GM18502 (cell line): ENCODE measurements around the gene POU2F1.
A peak's percentile ranks its signal among the peaks of the same experiment; 100 is the strongest.
"Not testable (repeated sequence)": the region's sequence is repeated elsewhere in the genome, so short reads cannot be mapped to it uniquely, and the experiment has no call there.

Experiments used
- ATAC-seq: cut with Tn5 transposase; IDR thresholded peaks from one replicate; pipeline ENCODE4 v1.9.1; 2021; ENCODE audit warnings: mild to moderate bottlenecking; ENCODE audit not compliant: unreplicated experiment, poor library complexity

POU2F1 gene

GRCh38 chr1:167202049-167202448 lies 18.6 kb upstream of the POU2F1 start:
- no peak for ATAC-seq

- ATAC-seq = not testable (repeated sequence)
These were observed 15.2 kb upstream of the POU2F1 start for GRCh38 chr1:167205306-167206050.

DNA sequence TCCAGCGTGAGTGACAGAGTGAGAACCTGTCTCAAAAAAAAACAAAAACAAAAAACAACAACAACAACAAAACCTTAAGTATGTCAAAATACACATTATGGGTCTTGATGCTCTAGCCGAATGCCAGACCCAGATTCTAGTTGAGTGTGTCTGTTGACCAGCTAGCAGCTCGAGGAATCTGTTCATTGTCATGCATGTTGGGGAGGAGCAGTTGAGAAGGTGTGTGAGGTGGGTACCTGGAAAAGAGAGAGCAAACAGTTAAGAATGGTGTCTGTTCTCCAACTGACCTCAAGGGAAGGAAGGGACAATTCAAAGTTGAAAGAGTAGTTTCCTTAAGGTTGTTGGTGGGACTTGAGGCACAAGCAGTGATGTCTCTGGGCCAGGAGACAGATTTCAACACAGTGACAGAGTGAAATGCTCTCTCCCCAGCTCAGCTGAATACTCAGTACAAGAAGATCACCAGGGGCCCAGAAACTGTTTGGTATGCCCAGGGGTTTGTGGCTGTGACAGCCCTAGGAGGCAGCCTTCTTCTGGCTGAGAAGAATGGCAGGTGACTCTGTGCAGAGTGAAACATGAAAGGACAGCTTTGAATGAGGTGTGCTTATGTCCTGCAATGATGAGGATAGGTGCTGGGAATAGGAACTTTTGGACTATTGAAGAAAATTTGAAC lies 14.4 kb upstream of the POU2F1 start:
- no peak for ATAC-seq

DNA sequence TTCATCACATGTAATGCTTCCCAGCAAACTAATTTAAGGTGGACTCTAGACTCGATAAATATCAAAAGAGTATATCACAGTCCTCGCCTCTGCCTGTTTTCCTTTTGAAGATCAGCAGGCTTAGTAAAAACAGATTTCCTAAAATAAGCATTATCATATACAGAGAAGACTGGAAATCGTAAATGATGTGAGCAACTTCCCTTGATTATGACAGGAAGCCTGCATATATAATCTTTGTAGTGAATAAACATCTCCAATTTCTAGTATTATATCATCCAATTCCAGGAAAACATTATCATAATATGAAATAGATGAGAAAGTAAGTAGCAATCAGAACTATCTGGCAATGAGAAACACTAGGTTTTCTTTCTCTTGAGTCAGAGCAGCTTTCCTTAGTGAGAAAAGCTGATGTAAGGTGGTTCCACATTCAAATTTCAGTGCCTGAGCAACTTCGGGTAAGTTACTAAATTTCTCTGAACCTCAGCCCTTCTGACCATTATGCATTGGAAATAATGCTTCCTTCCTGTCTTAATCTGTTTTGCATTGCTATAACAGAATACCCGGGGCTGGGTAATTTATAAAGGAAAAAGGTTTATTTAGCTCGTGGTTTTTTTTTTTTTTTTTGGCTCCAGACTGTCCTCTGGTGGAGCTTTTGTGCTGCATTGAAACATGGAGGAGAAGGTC lies 12.6 kb upstream of the POU2F1 start:
- no peak for ATAC-seq

DNA sequence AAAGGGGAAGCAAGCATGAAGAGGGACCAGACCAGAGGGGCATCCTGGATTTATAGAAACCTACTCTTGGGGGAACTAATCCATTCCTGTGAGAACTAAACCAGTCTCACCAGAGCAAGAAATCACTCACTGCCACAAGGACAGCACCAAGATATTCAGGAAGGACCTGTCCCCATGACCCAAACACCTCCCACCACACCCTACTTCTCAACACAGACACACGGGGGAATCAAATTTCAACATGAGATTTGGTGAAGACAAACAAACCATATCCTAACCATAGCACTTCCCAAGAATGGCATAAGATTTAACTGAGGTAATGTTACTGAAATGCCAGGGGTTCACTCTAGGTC lies 12.1 kb upstream of the POU2F1 start:
- ATAC-seq = no peak

DNA sequence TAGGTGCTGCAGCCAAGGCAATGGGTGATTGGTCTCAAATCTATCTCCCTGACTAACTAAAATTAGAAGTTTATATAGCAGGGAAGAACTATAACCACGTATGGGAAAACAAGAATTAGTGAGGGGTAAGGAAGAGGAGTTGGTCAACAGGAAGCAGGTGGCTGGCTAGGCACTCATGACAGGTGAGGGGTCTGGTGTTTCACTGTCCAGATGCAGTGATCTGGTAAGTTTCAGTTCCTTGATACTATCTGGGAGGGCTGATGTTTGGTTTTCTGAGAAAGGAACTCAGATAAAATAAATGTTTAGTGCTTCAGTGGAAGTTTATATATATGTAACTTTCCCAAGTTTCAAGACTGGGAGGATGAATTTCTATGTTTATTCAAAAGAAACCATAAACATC lies 11.6 kb upstream of the POU2F1 start:
- no peak for ATAC-seq

DNA sequence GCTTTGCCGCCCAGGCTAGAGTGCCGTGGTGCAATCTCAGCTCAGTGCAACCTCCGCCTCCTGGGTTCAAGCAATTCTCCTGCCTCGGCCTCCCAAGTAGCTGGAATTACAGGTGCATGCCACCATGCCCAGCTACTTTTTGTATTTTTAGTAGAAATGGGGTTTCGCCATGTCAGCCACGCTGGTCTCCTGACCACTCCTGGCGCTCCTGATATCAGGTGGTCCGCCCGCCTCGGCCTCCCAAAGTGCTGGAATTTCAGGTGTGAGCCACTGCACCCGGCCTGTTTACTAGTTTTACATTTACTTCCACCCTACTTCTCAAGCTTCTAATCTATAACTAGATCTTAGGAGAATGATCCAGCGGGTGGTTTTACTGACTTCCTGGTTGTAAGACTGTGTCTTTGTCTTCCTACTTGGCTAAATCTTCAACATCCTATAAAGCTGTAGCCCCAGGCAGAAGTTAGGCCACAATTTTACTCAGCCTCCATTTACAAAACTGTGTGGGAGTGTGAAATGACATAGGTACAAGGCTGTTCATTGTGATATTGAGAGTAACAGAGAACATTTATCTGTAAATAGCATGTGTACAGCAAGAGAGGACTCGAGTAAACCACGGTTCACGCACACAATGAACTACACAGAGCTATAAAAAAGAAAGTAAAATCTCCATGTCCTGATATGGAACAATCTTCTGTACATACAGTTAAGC lies 9.6 kb upstream of the POU2F1 start:
- no peak for ATAC-seq

DNA sequence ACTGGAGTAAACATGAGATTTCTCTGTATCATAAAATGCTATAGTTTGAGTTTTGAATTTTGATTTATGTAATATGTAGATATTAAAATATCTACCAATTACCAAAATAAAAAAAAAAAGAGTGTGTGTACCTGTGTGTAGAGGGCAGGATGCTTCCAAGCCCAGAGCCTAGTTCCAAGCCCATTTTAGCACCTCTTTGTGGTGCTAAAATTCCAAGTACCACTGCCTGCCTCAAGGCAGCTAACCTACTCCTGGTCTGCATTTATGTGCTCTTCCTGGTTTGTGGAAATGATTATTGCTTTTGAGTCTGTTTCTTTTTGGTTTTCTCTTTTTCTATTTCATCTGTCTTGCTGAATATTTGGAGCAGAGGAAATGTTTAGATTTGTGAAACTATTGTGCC lies 8.7 kb upstream of the POU2F1 start:
- no peak for ATAC-seq

DNA sequence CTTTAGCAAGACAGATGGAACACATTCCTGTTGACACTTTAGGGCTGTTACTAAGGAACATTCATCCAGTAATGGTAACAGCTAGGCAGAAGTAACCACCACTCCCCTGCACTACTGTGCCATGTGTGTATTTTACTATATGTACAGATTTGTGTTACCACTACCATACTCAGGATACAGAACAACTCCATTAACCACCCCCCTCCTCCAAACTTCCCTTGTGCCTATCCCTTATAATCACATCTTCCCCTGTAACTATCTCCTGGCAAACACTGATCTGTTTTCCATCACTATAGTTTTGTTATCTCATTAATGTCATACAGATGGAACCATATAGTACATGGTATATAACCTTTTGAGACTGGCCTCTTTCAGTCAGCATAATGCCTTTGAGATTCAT lies 3.9 kb upstream of the POU2F1 start:
- no peak for ATAC-seq

GRCh38 chr1:167219194-167219593 lies 1.5 kb upstream of the POU2F1 start:
- no peak for ATAC-seq

DNA sequence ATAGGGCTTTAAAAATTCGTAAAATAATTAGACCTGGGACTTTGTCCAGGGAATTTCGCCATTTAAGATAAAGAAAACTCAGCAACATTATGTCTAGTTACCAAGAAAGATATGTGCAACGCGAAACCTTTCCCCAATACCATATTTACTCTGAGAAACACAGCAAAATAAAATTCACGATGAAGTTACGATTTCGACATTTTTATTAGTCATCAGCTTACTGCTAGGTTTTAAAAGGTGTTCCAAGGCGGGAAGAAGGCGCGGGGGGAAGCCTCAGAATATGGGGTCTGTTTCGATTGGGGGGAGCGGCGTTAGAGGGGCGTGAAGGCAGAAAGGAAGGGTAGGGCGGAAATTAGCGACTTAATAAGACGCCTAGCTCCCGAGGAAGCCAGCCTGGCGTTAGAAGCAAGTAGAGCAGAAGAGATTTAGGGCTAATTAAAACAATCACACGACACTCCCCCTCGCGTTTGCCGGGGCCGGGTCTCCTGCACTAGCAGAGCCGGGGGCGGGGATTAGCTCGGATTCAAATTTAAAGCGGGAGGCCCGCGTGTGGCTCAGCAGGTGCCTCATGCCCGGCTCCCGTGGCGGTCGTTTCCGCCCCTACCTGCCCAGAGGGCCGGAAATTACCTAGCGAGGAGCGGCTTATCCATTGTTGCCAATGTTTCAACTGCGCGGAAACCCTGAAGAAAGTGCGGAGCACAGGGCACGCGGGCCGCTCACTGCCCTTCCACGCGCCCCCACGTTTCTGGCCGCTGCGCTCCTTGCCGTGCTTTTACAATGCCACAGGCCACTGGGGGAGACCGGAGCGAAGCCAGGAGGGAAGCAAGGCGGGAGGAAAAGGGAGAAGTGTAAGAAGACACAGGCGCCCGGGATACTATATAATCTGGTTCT lies 795 bp upstream of the POU2F1 start:
- peak; percentile 48 for ATAC-seq

DNA sequence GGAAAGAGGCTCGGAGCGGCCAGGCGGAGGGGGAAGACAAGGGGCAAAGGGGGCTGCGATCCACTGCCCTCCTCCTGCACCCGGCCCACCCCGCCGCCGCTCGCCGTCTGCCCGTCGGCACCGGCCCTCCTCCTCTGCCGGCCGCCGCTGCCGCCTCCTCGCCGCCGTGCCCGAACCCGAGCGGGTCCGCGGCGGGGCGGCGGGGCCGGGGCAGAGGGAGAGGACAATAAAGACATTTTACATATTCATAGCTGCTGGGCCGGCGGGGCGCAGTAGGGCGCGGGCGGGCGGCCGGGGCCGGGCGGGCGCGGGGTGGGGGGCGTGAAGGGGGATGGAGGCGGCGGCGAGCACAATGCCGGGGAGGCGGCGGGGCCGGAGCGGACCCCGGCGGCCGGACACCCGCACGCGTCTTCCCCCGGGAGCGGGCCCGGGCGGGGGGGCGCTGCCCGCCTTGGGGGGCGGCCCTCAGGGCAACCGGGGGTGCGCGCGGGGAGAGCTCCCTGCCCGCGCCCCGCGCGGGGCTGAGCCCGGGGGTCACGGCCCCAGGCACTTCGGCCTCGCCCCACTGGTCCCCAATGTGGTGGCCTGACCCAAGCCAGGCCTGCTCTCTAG lies 546 bp downstream of the POU2F1 start:
- ATAC-seq = peak; percentile 7

DNA sequence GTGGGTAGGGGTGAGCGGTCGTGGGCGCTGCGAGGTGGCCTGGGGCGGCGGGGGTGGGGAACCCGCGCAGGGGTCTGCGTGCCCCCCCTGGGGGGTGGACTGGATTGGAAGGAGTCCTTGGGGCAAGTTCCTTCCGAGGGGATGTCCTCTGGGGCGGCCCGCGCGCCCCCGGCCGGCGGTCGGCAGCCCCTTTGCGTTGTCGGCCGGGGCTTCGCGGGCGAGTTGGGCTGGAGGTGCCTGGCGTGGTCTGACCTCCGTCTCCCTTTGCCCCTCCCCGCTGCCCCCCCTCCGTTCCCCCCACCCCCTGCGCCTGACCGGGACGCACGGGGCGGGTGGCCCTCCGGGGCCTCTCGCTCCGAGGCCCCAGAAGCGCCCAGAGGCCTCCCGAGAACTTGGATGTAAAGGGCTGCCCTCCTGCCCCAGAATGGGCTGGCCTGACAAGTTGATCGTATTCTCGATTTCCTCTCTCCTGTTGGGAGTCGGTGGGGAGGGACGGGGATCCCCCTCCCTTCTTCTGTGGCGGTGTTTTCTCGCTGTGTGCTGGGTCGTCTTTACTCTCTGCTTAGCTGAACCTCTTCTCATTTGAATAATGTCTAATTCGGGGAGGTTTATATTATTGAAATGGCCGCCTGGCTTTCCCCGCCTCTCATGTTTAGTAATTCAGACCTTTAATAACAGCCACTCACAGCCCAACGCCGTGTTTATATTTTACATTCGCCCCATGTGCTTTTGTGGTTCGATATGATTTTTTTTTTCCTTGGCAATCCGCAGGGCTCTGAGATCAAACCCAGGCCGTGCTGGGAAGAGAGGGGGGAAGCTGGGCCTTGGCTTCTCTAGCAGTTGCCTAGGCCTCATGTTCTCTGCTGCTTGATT lies 1.3 kb downstream of the POU2F1 start:
- ATAC-seq = peak; percentile 57

- no peak for ATAC-seq
These were observed 2.7 kb downstream of the POU2F1 start for GRCh38 chr1:167223144-167224103.

GRCh38 chr1:167224734-167225235 lies 4.1 kb downstream of the POU2F1 start:
- ATAC-seq = not testable (repeated sequence)

DNA sequence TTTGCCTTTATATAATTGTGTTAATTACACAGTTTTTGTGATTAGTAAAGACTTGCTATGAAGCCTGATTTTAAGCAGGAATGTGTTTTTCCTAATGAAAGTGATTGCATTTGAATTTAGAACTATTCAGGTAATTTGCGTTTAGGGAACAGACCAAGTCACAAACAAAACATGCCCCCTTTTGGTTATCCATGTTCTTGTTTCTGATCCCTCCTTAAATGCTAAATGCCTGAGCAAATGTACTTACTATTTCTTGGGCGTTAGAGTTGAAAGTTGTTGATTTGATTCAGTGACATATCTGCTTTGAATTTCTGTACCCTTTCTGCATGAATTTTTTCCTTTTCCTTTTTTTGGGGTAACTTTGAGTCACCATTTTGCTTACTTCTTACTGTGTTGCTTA lies 5.2 kb downstream of the POU2F1 start:
- ATAC-seq = no peak

GRCh38 chr1:167227934-167228378 lies 7.3 kb downstream of the POU2F1 start:
- ATAC-seq = no peak
